IPS-18a (cell line): ENCODE results near the gene PRDM16.
"Not testable (repeated sequence)": the region's sequence is repeated elsewhere in the genome, so short reads cannot be mapped to it uniquely, and the experiment has no call there.

Source experiments
- H3K27ac ChIP-seq: one replicate; pipeline ENCODE4 v1.5.1; 2013; ENCODE audit warnings: low read length
- H3K27me3 ChIP-seq: one replicate; pipeline ENCODE4 v1.6.1; 2013; ENCODE audit warnings: mild to moderate bottlenecking, low read length; ENCODE audit not compliant: control insufficient read depth, insufficient read depth
- H3K36me3 ChIP-seq: one replicate; pipeline ENCODE4 v1.6.1; 2013; ENCODE audit warnings: low read depth, low read length; ENCODE audit not compliant: control insufficient read depth
- H3K4me1 ChIP-seq: one replicate; pipeline ENCODE4 v1.6.1; 2013; ENCODE audit warnings: low read depth, low read length; ENCODE audit not compliant: control insufficient read depth
- H3K4me3 ChIP-seq: one replicate; pipeline ENCODE4 v1.5.1; 2013; ENCODE audit warnings: low read length
- H3K9ac ChIP-seq: one replicate; pipeline ENCODE4 v1.6.1; 2013; ENCODE audit warnings: mild to moderate bottlenecking, low read length, moderate library complexity
- H3K9me3 ChIP-seq: one replicate; pipeline ENCODE4 v1.6.1; 2013; ENCODE audit warnings: low read depth, low read length; ENCODE audit not compliant: control insufficient read depth

Gene PRDM16

DNA sequence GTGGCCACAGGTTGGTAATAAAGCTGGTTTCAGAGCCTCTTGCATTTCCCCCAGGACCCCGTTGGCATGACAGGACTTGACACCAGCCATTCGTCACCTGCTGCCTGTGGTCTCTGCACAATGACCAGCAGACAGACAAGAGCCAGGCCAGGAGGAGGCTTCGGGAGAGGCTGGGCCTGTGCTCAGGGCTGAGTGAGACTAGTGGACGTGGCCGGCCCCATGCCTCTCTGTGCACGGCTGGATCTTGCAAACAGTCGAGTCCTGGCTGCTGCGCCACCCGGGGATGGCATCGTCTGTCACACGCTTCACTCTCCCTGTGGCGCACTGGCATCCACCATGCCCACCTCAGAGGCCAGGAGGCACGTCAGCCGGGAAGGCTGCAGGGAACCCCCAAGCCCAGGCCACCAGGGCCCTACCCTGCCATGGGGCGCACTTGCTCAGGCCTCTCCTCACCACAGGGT is 208.0 kb downstream of the PRDM16 start:
- no peak overlapping the region for H3K4me3 ChIP-seq
- H3K9me3 ChIP-seq = no peaks in the 10 kb centered on the region
- no peaks in the 10 kb centered on the region for H3K27me3 ChIP-seq
- no peak overlapping the region for H3K27ac ChIP-seq
- H3K9ac ChIP-seq = no peak overlapping the region
- H3K4me1 ChIP-seq = no peaks in the 10 kb centered on the region
- H3K36me3 ChIP-seq = no peaks in the 10 kb centered on the region

DNA sequence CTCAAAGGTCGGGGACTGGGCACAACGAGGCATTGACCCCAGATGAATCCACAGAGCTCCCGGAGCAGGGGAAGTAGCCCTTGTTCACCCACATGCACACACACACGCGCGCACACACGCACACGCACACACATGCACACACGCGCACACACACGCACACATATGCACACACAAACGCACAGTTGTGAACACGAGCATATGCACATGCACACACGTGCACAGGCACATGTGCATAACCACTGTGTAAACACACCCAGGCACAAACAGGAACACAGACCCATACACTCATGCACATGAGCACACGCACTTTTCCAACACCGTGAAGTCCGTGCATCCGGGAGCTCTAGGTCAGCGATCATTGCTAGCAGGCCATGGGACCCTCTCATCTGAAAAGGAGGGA is 208.6 kb downstream of the PRDM16 start:
- H3K27ac ChIP-seq = no peak overlapping the region
- no peak overlapping the region for H3K9ac ChIP-seq
- H3K27me3 ChIP-seq = no peaks in the 10 kb centered on the region
- H3K4me1 ChIP-seq = no peaks in the 10 kb centered on the region
- H3K4me3 ChIP-seq = no peak overlapping the region
- H3K9me3 ChIP-seq = no peaks in the 10 kb centered on the region
- H3K36me3 ChIP-seq = no peaks in the 10 kb centered on the region

DNA sequence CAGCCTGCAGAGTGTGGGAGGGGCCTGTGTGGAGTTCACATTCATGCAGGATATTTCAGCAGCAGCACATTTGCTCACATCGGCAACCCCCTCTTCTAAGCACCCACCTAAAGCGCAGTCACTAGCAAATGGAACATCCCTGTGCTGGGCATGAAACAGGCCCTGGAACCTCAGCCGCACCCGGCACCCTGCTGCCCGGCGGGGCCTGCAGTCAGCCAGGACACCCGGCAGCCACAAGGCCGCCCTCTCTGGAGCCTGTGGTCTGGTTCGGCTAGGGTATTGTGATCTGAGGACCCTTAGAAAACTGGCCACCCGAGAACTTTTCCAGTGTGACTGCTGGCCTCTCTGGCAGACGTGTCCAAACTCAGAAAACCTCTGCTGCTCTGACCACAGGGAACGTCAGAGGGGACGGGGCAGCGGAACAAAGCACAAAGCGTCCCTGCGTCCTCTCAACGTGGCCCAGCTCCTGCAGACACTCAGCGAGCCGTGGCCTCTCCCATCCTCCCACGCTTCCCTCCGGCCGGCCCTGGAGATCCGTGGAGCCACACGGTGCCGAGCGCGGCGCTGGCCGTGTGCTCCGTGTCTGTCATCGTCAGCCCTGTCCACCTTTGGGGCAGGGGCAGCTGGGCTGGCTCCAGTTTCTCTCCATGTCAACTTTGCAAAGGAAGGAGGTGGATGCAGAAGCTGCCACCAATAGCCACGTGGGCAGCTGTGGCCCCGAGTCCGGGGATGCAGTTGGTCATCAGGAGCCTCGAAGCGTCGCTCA is 209.6 kb downstream of the PRDM16 start:
- no peak overlapping the region for H3K4me3 ChIP-seq

GRCh38 chr1:3279182-3279470 is 210.1 kb downstream of the PRDM16 start:
- no peak overlapping the region for H3K27ac ChIP-seq
- no peak overlapping the region for H3K4me3 ChIP-seq
- no peaks in the 10 kb centered on the region for H3K27me3 ChIP-seq
- no peak overlapping the region for H3K9ac ChIP-seq
- H3K9me3 ChIP-seq = no peaks in the 10 kb centered on the region
- H3K36me3 ChIP-seq = no peaks in the 10 kb centered on the region
- H3K4me1 ChIP-seq = no peaks in the 10 kb centered on the region

More for the DNA sequence above, 209.6 kb downstream of the PRDM16 start:
- no peaks in the 10 kb centered on the region for H3K36me3 ChIP-seq
- H3K27me3 ChIP-seq = no peaks in the 10 kb centered on the region
- H3K9me3 ChIP-seq = no peaks in the 10 kb centered on the region
- H3K4me1 ChIP-seq = no peaks in the 10 kb centered on the region
- no peak overlapping the region for H3K9ac ChIP-seq
- H3K27ac ChIP-seq = no peak overlapping the region

DNA sequence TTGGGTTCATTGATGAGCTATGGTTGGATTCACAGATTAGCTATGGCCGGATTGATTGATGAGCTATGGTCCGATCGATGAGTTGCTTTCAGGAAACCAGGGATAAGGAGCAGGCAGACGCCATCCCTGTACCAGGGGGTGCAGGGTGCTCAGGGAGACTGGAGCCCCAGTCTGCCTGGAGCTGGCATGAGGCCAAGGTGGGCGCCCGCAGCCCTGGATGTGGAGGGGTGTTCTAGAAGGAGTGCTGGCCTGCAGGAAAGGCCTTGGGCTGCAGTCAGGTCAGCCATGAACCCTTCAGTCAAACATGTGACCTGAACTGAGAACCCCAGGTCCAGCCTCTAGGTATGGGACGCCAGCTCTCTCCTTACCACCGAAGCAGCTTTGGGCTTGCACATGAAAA is 212.7 kb downstream of the PRDM16 start:
- H3K4me3 ChIP-seq = no peak overlapping the region
- H3K27ac ChIP-seq = no peak overlapping the region
- no peaks in the 10 kb centered on the region for H3K27me3 ChIP-seq
- H3K36me3 ChIP-seq = no peaks in the 10 kb centered on the region
- H3K4me1 ChIP-seq = peaks cover 8% of the 10 kb centered on the region
- no peak overlapping the region for H3K9ac ChIP-seq
- H3K9me3 ChIP-seq = no peaks in the 10 kb centered on the region

DNA sequence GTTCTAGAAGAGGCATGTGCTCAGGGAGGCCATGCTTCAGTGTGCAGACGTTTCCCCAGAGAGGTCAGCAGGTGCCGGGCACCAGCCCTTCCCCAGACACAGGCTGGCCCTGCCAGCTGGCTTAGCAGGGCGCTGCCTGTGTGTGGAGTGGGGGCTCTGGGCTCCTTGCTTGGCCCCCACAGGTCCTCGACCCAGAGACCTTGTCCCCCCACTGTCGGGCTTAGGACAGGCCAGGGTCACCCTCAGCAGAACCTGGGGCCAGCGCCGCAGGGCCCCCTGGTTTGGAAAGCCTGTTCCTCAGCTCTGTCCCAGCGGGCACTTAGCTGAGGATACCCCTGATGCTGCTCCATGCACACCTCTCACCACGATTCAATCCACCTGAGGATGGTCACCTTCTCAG is 213.2 kb downstream of the PRDM16 start:
- H3K9me3 ChIP-seq = no peaks in the 10 kb centered on the region
- H3K36me3 ChIP-seq = no peaks in the 10 kb centered on the region
- no peak overlapping the region for H3K4me3 ChIP-seq
- H3K4me1 ChIP-seq = peaks cover 8% of the 10 kb centered on the region
- H3K9ac ChIP-seq = no peak overlapping the region
- H3K27ac ChIP-seq = no peak overlapping the region
- no peaks in the 10 kb centered on the region for H3K27me3 ChIP-seq

DNA sequence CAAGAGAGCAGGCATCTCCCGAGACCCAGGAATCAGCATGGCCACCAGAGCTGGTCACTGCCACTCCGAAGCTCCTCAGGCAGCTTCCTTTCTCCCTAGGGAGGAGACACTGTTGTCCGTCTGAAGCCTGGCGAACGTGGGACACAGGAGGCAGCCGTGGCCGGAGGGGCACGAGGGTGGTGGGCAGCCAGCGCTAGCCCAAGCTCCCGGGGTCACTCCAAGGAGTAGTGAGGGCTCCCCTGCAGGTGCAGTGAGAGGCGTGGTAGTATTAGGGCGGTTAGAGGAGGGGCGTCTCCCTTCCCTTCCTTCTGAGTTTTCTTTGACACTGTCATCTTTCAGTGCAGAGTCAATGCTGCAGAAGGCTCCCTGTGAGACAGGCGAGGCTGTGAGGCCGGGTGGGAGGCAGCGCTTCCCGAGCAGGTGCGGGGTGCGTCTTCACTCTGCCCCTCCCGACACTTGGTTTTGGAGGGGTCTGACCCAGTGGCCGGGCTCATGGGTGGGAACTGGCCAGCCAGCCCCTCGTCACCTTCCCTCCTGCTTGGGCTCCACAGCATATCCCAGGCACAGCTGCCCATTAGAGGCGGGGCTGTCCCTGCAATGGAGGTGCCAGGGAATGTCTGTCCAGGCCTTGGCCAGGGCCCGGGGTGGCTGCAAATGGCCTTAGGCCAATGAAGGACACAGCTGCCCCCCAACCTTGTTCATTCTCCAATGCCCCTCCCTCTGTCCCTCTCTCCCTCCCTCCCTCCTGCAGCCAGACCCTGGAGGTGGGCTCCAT is 213.8 kb downstream of the PRDM16 start:
- Histone ChIP-seq H3K27me3 (no peaks in the 10 kb centered on the region), H3K9me3 (no peaks in the 10 kb centered on the region), H3K27ac (no peak overlapping the region), H3K9ac (no peak overlapping the region), H3K4me1 (peaks cover 8% of the 10 kb centered on the region), H3K4me3 (no peak overlapping the region), H3K36me3 (no peaks in the 10 kb centered on the region)

GRCh38 chr1:3283849-3284248 is 214.8 kb downstream of the PRDM16 start:
- Histone ChIP-seq H3K4me1 (peaks cover 8% of the 10 kb centered on the region), H3K36me3 (no peaks in the 10 kb centered on the region), H3K9ac (no peak overlapping the region), H3K27ac (no peak overlapping the region), H3K9me3 (no peaks in the 10 kb centered on the region), H3K27me3 (no peaks in the 10 kb centered on the region), H3K4me3 (no peak overlapping the region)

GRCh38 chr1:3284691-3285090 is 215.7 kb downstream of the PRDM16 start:
- H3K27me3 ChIP-seq = no peaks in the 10 kb centered on the region

GRCh38 chr1:3285106-3285740 is 216.2 kb downstream of the PRDM16 start:
- Histone ChIP-seq H3K27me3 (no peaks in the 10 kb centered on the region), H3K27ac (no peak overlapping the region), H3K36me3 (no peaks in the 10 kb centered on the region), H3K9me3 (no peaks in the 10 kb centered on the region), H3K4me3 (no peak overlapping the region), H3K9ac (no peak overlapping the region), H3K4me1 (peaks cover 8% of the 10 kb centered on the region)

More at GRCh38 chr1:3284691-3285090, 215.7 kb downstream of the PRDM16 start:
- H3K4me1 ChIP-seq = peaks cover 8% of the 10 kb centered on the region
- H3K9ac ChIP-seq = no peak overlapping the region
- H3K9me3 ChIP-seq = no peaks in the 10 kb centered on the region
- H3K36me3 ChIP-seq = no peaks in the 10 kb centered on the region
- H3K27ac ChIP-seq = no peak overlapping the region
- H3K4me3 ChIP-seq = no peak overlapping the region

DNA sequence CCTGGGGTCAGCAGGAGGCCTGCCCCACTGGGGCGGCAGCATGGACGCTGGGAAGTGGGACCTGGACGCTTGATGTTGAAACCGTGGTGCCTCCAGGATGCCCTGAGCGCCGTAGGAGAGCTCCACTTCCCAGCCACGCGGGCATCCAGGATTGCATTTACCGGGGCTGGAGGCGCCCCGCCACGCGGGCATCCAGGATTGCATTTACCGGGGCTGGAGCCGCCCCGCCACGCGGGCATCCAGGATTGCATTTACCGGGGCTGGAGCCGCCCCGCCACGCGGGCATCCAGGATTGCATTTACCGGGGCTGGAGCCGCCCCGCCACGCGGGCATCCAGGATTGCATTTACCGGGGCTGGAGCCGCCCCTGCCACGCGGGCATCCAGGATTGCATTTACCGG is 218.1 kb downstream of the PRDM16 start:
- not testable (repeated sequence) for H3K9ac ChIP-seq, H3K27me3 ChIP-seq, H3K4me3 ChIP-seq, H3K27ac ChIP-seq, H3K4me1 ChIP-seq, H3K9me3 ChIP-seq, H3K36me3 ChIP-seq
